Liver (tissue), 9 donors: Measurements from ENCODE around the gene PWP1. TPM values are rescaled to one million over a fixed set of nuclear protein-coding genes. Genes with fewer than 3 reads are reported as not detected.
"Not testable (repeated sequence)": the region's sequence is repeated elsewhere in the genome, so short reads cannot be mapped to it uniquely, and the experiment has no call there.

ENCODE experiments used
- DNase-seq: peaks from one replicate; pipeline ENCODE4 v3.0.0-alpha.2; 2017; ENCODE audit warnings: low spot score
- H3K27ac ChIP-seq, 2 donors: one replicate each; pipeline ENCODE4 v1.7.0; 2013; ENCODE audit warnings: inconsistent platforms in 2 of 2, low read length in 2 of 2, control low read depth in 1 of 2, low read depth in 1 of 2, mild to moderate bottlenecking in 1 of 2
- H3K27me3 ChIP-seq, 4 donors: one replicate each; pipeline versions ENCODE4 v1.6.1 to v1.7.0; 2013; ENCODE audit warnings: low read length in 3 of 4, inconsistent platforms in 1 of 4, mild to moderate bottlenecking in 1 of 4, moderate library complexity in 1 of 4; ENCODE audit not compliant: control insufficient read depth in 4 of 4, insufficient read depth in 4 of 4
- H3K36me3 ChIP-seq, 4 donors: one replicate each; pipeline versions ENCODE4 v1.6.1 to v1.7.0; 2013; ENCODE audit warnings: low read length in 3 of 4, mild to moderate bottlenecking in 3 of 4, low read depth in 1 of 4, moderate library complexity in 1 of 4; ENCODE audit not compliant: control insufficient read depth in 4 of 4, insufficient read depth in 3 of 4
- H3K4me1 ChIP-seq, 4 donors: one replicate each; pipeline versions ENCODE4 v1.6.1 to v1.7.0; 2013; ENCODE audit warnings: low read length in 3 of 4, mild to moderate bottlenecking in 3 of 4, moderate library complexity in 1 of 4; ENCODE audit not compliant: control insufficient read depth in 4 of 4, insufficient read depth in 4 of 4
- H3K4me3 ChIP-seq, 3 donors: one replicate each; pipeline versions ENCODE4 v1.6.1 to v1.7.0; 2013; ENCODE audit warnings: low read length in 3 of 3, control low read depth in 1 of 3, low read depth in 1 of 3, mild to moderate bottlenecking in 1 of 3
- H3K9ac ChIP-seq, 2 donors: one replicate each; pipeline ENCODE4 v1.7.0; 2013; ENCODE audit warnings: low read length in 2 of 2, mild to moderate bottlenecking in 2 of 2, moderate library complexity in 2 of 2, control low read depth in 1 of 2, low read depth in 1 of 2
- H3K9me3 ChIP-seq, 4 donors: one replicate each; pipeline versions ENCODE4 v1.6.1 to v1.7.0; 2013; ENCODE audit warnings: low read length in 3 of 4; ENCODE audit not compliant: control insufficient read depth in 4 of 4
- EGR1 ChIP-seq, 2 donors: IDR thresholded peaks; 2 replicates each; pipeline ENCODE4 v1.6.1; 2016 to 2018; ENCODE audit warnings: antibody characterized with exemption in 2 of 2, low read depth in 2 of 2
- FOXA1 ChIP-seq: IDR thresholded peaks from 2 replicates; pipeline ENCODE4 v1.6.1; 2016; ENCODE audit warnings: antibody characterized with exemption
- FOXA2 ChIP-seq: IDR thresholded peaks from 2 replicates; pipeline ENCODE4 v1.6.1; 2016; ENCODE audit warnings: antibody characterized with exemption
- GABPA ChIP-seq, 2 donors: IDR thresholded peaks in 1 of 2; conservative IDR thresholded peaks in 1 of 2; 2 replicates each; pipeline ENCODE4 v1.6.1; 2016; ENCODE audit warnings: antibody characterized with exemption in 2 of 2, mild to moderate bottlenecking in 1 of 2, moderate library complexity in 1 of 2
- HNF4A ChIP-seq, 2 donors: conservative IDR thresholded peaks; 2 replicates each; pipeline ENCODE4 v1.6.1; 2016; ENCODE audit warnings: antibody characterized with exemption in 2 of 2, mild to moderate bottlenecking in 2 of 2
- HNF4G ChIP-seq: IDR thresholded peaks from 2 replicates; pipeline ENCODE4 v1.6.1; 2016; ENCODE audit warnings: antibody characterized with exemption
- JUND ChIP-seq, 2 donors: IDR thresholded peaks; 2 replicates each; pipeline ENCODE4 v1.6.1; 2016; ENCODE audit warnings: antibody characterized with exemption in 2 of 2
- NR2F2 ChIP-seq: IDR thresholded peaks from 2 replicates; pipeline ENCODE4 v1.6.1; 2016; ENCODE audit warnings: antibody characterized with exemption
- RAD21 ChIP-seq, 2 donors: IDR thresholded peaks; 2 replicates each; pipeline ENCODE4 v1.6.1; 2016; ENCODE audit warnings: antibody characterized with exemption in 2 of 2, mild to moderate bottlenecking in 2 of 2
- RXRA ChIP-seq, 2 donors: IDR thresholded peaks; 2 replicates each; pipeline ENCODE4 v1.6.1; 2017 to 2018; ENCODE audit warnings: antibody characterized with exemption in 2 of 2, mild to moderate bottlenecking in 1 of 2
- SP1 ChIP-seq: IDR thresholded peaks from 2 replicates; pipeline ENCODE4 v1.6.1; 2018; ENCODE audit warnings: antibody characterized with exemption, mild to moderate bottlenecking
- TAF1 ChIP-seq: conservative IDR thresholded peaks from 2 replicates; pipeline ENCODE4 v1.6.1; 2016; ENCODE audit warnings: antibody characterized with exemption, mild to moderate bottlenecking
- YY1 ChIP-seq: IDR thresholded peaks from 2 replicates; pipeline ENCODE4 v1.6.1; 2016; ENCODE audit warnings: antibody characterized with exemption, mild to moderate bottlenecking
- WGBS: extraction: QIAGEN DNeasy Blood & Tissue Kit; methylation state at CpG from one replicate; pipeline ENCODE4 v1.1.7; 2013; 5-methylcytosine and 5-hydroxymethylcytosine counted together
- polyA plus RNA-seq, 2 donors: library from polyadenylated mRNA; stranded (reverse) in 1 of 2; unstranded in 1 of 2; fragments of 200-250 nt in 1 of 2; fragments of >200 nt in 1 of 2; fragmentation: Nextera tagmentation in 1 of 2; extraction: Ambion mirVana in 1 of 2; gene quantifications; one replicate each; pipeline versions ENCODE4 v1.2.1 to v1.2.3, GENCODE V29; 2013 to 2015
- total RNA-seq, 2 donors: library from RNA; depleted of rRNA; stranded (reverse); fragments of >200 nt; gene quantifications; one replicate each; pipeline ENCODE4 v1.2.3, GENCODE V29; 2014
- TF ChIP-seq, protein P1 (sequence below): IDR thresholded peaks from 2 replicates; pipeline ENCODE4 v1.6.1; 2016; ENCODE audit warnings: antibody characterized with exemption
- TF ChIP-seq, protein P2 (sequence below): IDR thresholded peaks from 2 replicates; pipeline ENCODE4 v1.6.1; 2016; ENCODE audit warnings: antibody characterized with exemption
- TF ChIP-seq, protein P3 (sequence below): IDR thresholded peaks from 2 replicates; pipeline ENCODE4 v1.6.1; 2016; ENCODE audit warnings: antibody characterized with exemption
- TF ChIP-seq, protein P4 (sequence below): IDR thresholded peaks from 2 replicates; pipeline ENCODE4 v1.6.1; 2016; ENCODE audit warnings: antibody characterized with exemption, mild to moderate bottlenecking
- TF ChIP-seq, protein P5 (sequence below): fragments of 150-350 bp; IDR thresholded peaks from 2 replicates; pipeline ENCODE4 v1.5.1; 2017; ENCODE audit warnings: improper control_type of control experiment, low read depth, low read length; ENCODE audit not compliant: missing input control
- donor health status: healthy.
- donor health status: healthy.
- donor health status: healthy.
- donor health status: healthy.
- donor health status: healthy.

PWP1 gene
- total and polyA plus RNA-seq, 4 donors, result 17.5 to 39.0 (median 26.9) TPM

DNA sequence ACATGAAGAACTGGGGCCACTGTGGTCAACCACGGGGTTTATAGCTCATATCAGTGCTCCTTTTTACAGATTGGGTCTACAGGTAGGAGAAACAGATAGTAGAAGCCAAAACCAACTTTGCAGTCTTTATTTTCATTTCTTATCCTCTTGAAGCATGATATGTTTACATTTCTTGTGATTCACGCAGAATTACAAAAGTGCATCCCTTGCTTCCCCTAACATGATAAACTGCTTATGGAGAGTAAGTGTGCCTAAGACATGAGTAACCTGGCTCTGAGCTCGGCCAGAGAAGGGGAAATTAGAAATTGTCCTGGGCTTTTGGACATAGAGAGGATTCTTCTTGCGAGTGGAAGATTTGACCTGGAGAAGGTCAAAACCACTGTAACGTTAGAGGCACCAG is 18.4 kb downstream of the PWP1 start:
- Histone ChIP-seq H3K9me3 (no peaks in the 10 kb centered on the region), H3K27ac (no peak overlapping the region), H3K36me3 (peaks cover 2 to 68% (median 58%) of the 10 kb centered on the region in 4 donors), H3K27me3 (no peaks in the 10 kb centered on the region), H3K4me3 (no peak overlapping the region), H3K9ac (no peak overlapping the region), H3K4me1 (no peaks in the 10 kb centered on the region)
- DNase-seq, result no peak
- WGBS, result 93% methylated on average over 5 of the region's 5 CpGs
- TF ChIP-seq NR2F2 (no peak), HNF4A (conservative IDR thresholded peaks at IDR 0.05) (no peak), TAF1 (no peak), FOXA2 (no peak), GABPA (IDR thresholded peaks at IDR 0.05 in 1 of 2, conservative IDR thresholded peaks at IDR 0.05 in 1 of 2) (no peak), FOXA1 (no peak), JUND (IDR thresholded peaks at IDR 0.05) (no peak), RAD21 (IDR thresholded peaks at IDR 0.05) (no peak), HNF4G (no peak), YY1 (no peak), EGR1 (IDR thresholded peaks at IDR 0.05; ENCODE audit: low read depth in 2 of 2) (no peak), RXRA (IDR thresholded peaks at IDR 0.05) (no peak), SP1 (no peak)
- TF ChIP-seq, protein P1, sequence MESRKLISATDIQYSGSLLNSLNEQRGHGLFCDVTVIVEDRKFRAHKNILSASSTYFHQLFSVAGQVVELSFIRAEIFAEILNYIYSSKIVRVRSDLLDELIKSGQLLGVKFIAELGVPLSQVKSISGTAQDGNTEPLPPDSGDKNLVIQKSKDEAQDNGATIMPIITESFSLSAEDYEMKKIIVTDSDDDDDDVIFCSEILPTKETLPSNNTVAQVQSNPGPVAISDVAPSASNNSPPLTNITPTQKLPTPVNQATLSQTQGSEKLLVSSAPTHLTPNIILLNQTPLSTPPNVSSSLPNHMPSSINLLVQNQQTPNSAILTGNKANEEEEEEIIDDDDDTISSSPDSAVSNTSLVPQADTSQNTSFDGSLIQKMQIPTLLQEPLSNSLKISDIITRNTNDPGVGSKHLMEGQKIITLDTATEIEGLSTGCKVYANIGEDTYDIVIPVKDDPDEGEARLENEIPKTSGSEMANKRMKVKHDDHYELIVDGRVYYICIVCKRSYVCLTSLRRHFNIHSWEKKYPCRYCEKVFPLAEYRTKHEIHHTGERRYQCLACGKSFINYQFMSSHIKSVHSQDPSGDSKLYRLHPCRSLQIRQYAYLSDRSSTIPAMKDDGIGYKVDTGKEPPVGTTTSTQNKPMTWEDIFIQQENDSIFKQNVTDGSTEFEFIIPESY, result no peak
- TF ChIP-seq, protein P2, sequence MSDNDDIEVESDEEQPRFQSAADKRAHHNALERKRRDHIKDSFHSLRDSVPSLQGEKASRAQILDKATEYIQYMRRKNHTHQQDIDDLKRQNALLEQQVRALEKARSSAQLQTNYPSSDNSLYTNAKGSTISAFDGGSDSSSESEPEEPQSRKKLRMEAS, result no peak
- TF ChIP-seq, protein P3, sequence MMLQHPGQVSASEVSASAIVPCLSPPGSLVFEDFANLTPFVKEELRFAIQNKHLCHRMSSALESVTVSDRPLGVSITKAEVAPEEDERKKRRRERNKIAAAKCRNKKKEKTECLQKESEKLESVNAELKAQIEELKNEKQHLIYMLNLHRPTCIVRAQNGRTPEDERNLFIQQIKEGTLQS, result no peak
- TF ChIP-seq, protein P4, sequence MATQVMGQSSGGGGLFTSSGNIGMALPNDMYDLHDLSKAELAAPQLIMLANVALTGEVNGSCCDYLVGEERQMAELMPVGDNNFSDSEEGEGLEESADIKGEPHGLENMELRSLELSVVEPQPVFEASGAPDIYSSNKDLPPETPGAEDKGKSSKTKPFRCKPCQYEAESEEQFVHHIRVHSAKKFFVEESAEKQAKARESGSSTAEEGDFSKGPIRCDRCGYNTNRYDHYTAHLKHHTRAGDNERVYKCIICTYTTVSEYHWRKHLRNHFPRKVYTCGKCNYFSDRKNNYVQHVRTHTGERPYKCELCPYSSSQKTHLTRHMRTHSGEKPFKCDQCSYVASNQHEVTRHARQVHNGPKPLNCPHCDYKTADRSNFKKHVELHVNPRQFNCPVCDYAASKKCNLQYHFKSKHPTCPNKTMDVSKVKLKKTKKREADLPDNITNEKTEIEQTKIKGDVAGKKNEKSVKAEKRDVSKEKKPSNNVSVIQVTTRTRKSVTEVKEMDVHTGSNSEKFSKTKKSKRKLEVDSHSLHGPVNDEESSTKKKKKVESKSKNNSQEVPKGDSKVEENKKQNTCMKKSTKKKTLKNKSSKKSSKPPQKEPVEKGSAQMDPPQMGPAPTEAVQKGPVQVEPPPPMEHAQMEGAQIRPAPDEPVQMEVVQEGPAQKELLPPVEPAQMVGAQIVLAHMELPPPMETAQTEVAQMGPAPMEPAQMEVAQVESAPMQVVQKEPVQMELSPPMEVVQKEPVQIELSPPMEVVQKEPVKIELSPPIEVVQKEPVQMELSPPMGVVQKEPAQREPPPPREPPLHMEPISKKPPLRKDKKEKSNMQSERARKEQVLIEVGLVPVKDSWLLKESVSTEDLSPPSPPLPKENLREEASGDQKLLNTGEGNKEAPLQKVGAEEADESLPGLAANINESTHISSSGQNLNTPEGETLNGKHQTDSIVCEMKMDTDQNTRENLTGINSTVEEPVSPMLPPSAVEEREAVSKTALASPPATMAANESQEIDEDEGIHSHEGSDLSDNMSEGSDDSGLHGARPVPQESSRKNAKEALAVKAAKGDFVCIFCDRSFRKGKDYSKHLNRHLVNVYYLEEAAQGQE, result no peak
- TF ChIP-seq, protein P5, sequence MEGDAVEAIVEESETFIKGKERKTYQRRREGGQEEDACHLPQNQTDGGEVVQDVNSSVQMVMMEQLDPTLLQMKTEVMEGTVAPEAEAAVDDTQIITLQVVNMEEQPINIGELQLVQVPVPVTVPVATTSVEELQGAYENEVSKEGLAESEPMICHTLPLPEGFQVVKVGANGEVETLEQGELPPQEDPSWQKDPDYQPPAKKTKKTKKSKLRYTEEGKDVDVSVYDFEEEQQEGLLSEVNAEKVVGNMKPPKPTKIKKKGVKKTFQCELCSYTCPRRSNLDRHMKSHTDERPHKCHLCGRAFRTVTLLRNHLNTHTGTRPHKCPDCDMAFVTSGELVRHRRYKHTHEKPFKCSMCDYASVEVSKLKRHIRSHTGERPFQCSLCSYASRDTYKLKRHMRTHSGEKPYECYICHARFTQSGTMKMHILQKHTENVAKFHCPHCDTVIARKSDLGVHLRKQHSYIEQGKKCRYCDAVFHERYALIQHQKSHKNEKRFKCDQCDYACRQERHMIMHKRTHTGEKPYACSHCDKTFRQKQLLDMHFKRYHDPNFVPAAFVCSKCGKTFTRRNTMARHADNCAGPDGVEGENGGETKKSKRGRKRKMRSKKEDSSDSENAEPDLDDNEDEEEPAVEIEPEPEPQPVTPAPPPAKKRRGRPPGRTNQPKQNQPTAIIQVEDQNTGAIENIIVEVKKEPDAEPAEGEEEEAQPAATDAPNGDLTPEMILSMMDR, result no peak

DNA sequence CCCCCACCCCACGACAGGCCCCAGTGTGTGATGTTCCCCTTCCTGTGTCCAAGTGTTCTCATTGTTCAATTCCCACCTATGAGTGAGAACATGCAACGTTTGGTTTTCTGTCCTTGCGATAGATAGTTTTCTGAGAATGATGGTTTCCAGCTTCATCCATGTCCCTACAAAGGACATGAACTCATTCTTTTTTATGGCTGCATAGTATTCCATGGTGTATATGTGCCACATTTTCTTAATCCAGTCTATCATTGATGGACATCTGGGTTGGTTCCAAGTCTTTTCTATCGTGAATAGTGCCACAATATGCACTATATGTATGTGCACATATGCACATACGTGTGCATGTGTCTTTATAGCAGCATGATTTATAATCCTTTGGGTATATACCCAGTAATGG is 19.9 kb downstream of the PWP1 start:
- not testable (repeated sequence) for H3K27ac ChIP-seq, H3K4me1 ChIP-seq, DNase-seq, H3K9me3 ChIP-seq, H3K4me3 ChIP-seq, H3K9ac ChIP-seq, H3K27me3 ChIP-seq
- H3K36me3 ChIP-seq, result peaks cover 7 to 67% (median 56%) of the 10 kb centered on the region in 4 donors
- 99% methylated on average over 4 of the region's 5 CpGs for WGBS
